IPS DF 19.7 (cell line): Measurements from ENCODE around the gene EXOSC9.
A peak's percentile ranks its signal among the peaks of the same experiment; 100 is the strongest.

Experiments
- DNase-seq: peaks from one replicate; pipeline ENCODE4 v3.0.0-alpha.2; 2013; ENCODE audit warnings: low read depth, low spot score

Gene EXOSC9

GRCh38 chr4:121789455-121789854, 11.7 kb upstream of the EXOSC9 start:
- DNase-seq, result no peak

GRCh38 chr4:121789960-121790829, 10.9 kb upstream of the EXOSC9 start:
- no peak for DNase-seq

GRCh38 chr4:121790976-121791375, 10.1 kb upstream of the EXOSC9 start:
- no peak for DNase-seq

- no peak for DNase-seq
These were observed 9.6 kb upstream of the EXOSC9 start for GRCh38 chr4:121791481-121791880.

- DNase-seq, result no peak
These were observed 8.2 kb upstream of the EXOSC9 start for GRCh38 chr4:121792966-121793365.

GRCh38 chr4:121794505-121795188, 6.5 kb upstream of the EXOSC9 start:
- no peak for DNase-seq

GRCh38 chr4:121796283-121796682, 4.8 kb upstream of the EXOSC9 start:
- peak; percentile 60 for DNase-seq

GRCh38 chr4:121799208-121799823, 1.8 kb upstream of the EXOSC9 start:
- no peak for DNase-seq

- DNase-seq, result no peak
These were observed 1.1 kb upstream of the EXOSC9 start for GRCh38 chr4:121799867-121800501.

GRCh38 chr4:121800638-121800960, 524 bp upstream of the EXOSC9 start:
- no peak for DNase-seq

GRCh38 chr4:121801715-121802075, 572 bp downstream of the EXOSC9 start:
- DNase-seq, result no peak

GRCh38 chr4:121806411-121806810, 5.3 kb downstream of the EXOSC9 start:
- no peak for DNase-seq

- no peak for DNase-seq
These were observed 10.0 kb downstream of the EXOSC9 start for GRCh38 chr4:121811122-121811521.

- DNase-seq, result no peak
These were observed 13.6 kb downstream of the EXOSC9 start for GRCh38 chr4:121814756-121815155.

- no peak for DNase-seq
These were observed 15.9 kb downstream of the EXOSC9 start for GRCh38 chr4:121817006-121817405.

- no peak for DNase-seq
These were observed 16.6 kb downstream of the EXOSC9 start for GRCh38 chr4:121817701-121818100.

- DNase-seq, result no peak
These were observed 17.1 kb downstream of the EXOSC9 start for GRCh38 chr4:121818215-121818614.

- DNase-seq, result no peak
These were observed 18.3 kb downstream of the EXOSC9 start for GRCh38 chr4:121819216-121819965.

GRCh38 chr4:121822047-121822446, 20.9 kb downstream of the EXOSC9 start:
- no peak for DNase-seq

- DNase-seq, result no peak
These were observed 21.8 kb downstream of the EXOSC9 start for GRCh38 chr4:121822796-121823504.
